Spleen (tissue), 11 donors: ENCODE results near the gene GXYLT2. TPM values are rescaled to one million over a fixed set of nuclear protein-coding genes. Genes with fewer than 3 reads are reported as not detected.

Experiments
- DNase-seq: peaks from one replicate; pipeline ENCODE4 v3.0.0-alpha.2; 2020
- H3K27ac ChIP-seq, 8 donors: fragments of 200-600 bp; sonication (generic) in 7 of 8; 1 replicate in 4 of 8; 2 replicates in 4 of 8; pipeline versions ENCODE4 v1.5.0 to v1.8.0; 2016 to 2021; ENCODE audit warnings: inconsistent platforms in 4 of 8, mild to moderate bottlenecking in 4 of 8, moderate library complexity in 1 of 8
- H3K27me3 ChIP-seq, 7 donors: fragments of 200-600 bp; sonication (generic) in 6 of 7; replicated peaks in 1 of 7; 1 replicate in 4 of 7; 2 replicates in 3 of 7; pipeline versions ENCODE4 v1.5.0 to v1.8.0; 2016 to 2021; ENCODE audit warnings: inconsistent platforms in 3 of 7, mild to moderate bottlenecking in 1 of 7
- H3K36me3 ChIP-seq, 6 donors: fragments of 200-600 bp; sonication (generic) in 5 of 6; 1 replicate in 4 of 6; 2 replicates in 2 of 6; pipeline versions ENCODE4 v1.5.0 to v1.8.0; 2016 to 2021; ENCODE audit warnings: inconsistent platforms in 2 of 6
- H3K4me1 ChIP-seq, 6 donors: fragments of 200-600 bp; sonication (generic) in 5 of 6; 1 replicate in 3 of 6; 2 replicates in 3 of 6; pipeline versions ENCODE4 v1.5.0 to v1.8.0; 2016 to 2021; ENCODE audit warnings: inconsistent platforms in 3 of 6
- H3K4me3 ChIP-seq, 8 donors: fragments of 200-600 bp; sonication (generic) in 7 of 8; 1 replicate in 4 of 8; 2 replicates in 4 of 8; pipeline versions ENCODE4 v1.5.0 to v1.8.0; 2016 to 2021; ENCODE audit warnings: inconsistent platforms in 4 of 8, mild to moderate bottlenecking in 4 of 8, moderate library complexity in 2 of 8
- H3K9me3 ChIP-seq, 8 donors: fragments of 200-600 bp; sonication (generic) in 7 of 8; 1 replicate in 4 of 8; 2 replicates in 4 of 8; pipeline versions ENCODE4 v1.5.0 to v1.8.0; 2016 to 2021; ENCODE audit warnings: inconsistent platforms in 4 of 8
- CTCF ChIP-seq, 11 experiments: fragments of 200-600 bp in 7 of 11; fragments of 450-650 bp in 4 of 11; sonication (generic) in 4 of 11; IDR thresholded peaks in 8 of 11; conservative IDR thresholded peaks in 3 of 11; 1 replicate in 7 of 11; 2 replicates in 4 of 11; pipeline versions ENCODE4 v1.4.0 to v1.8.0; 2016 to 2021; ENCODE audit warnings: antibody characterized with exemption in 11 of 11, inconsistent platforms in 4 of 11, mild to moderate bottlenecking in 1 of 11
- POLR2A ChIP-seq, 3 donors: fragments of 450-650 bp; IDR thresholded peaks; one replicate each; pipeline ENCODE4 v1.5.1; 2017; ENCODE audit warnings: antibody characterized with exemption in 3 of 3, mild to moderate bottlenecking in 1 of 3
- POLR2AphosphoS5 ChIP-seq, 3 donors: sonication (generic); formaldehyde crosslinking; IDR thresholded peaks; one replicate each; pipeline ENCODE4 v1.5.1; 2017; ENCODE audit warnings: antibody characterized with exemption in 3 of 3
- WGBS, 5 donors: extraction: QIAGEN DNeasy Blood & Tissue Kit in 3 of 5; methylation state at CpG; one replicate each; pipeline versions ENCODE4 v1.1.5 to v1.1.7; 2013 to 2018; 5-methylcytosine and 5-hydroxymethylcytosine counted together
- intact Hi-C: fragments of 100-400 bp; cut with DNase I; formaldehyde crosslinking; loops from one replicate; pipeline ENCODE4 v1.15.0; 2023; ENCODE audit warnings: low total_unique reads
- polyA plus RNA-seq, 3 donors: library from polyadenylated mRNA; stranded (reverse); fragments of 200-250 nt; gene quantifications; one replicate each; pipeline ENCODE4 v1.2.1, GENCODE V29; 2013
- total RNA-seq, 7 donors: library from RNA; depleted of rRNA in 3 of 7; stranded (reverse); fragments of >200 nt in 3 of 7; fragmentation: NEBNext Ultra II Directional in 4 of 7; extraction: Animal tissue kit (Norgen Biotek cat#: 25700) in 4 of 7; gene quantifications; one replicate each; pipeline versions ENCODE4 v1.1.0 to v1.2.1, GENCODE V29; 2016 to 2021
- donor health status: healthy with polysubstance abuse.
- donor health status: DM: no; HTN: no; CAD: no; lungs with moderate emphysema.
- donor health status: DM: no; HTN: no; CAD: no.
- donor health status: Bipolar disorder and iron deficiency.
- donor health status: healthy.
- donor health status: DM: no; HTN: no; CAD: no.
- donor health status: DM: yes; HTN: yes; CAD: no.

GXYLT2 gene
- total and polyA plus RNA-seq, 10 donors: 0.26 to 4.6 (median 1.1) TPM

GRCh38 chr3:72903004-72903403, 15.2 kb downstream of the GXYLT2 start:
- Histone ChIP-seq H3K4me3 (no peak overlapping the region), H3K27ac (no peak overlapping the region), H3K27me3 (no peaks in the 10 kb centered on the region), H3K36me3 (no peaks in the 10 kb centered on the region), H3K9me3 (no peaks in the 10 kb centered on the region), H3K4me1 (no peaks in the 10 kb centered on the region)
- 85 to 93% (median 89%) methylated on average over 3 of the region's 3 CpGs for WGBS, 5 donors
- no peak for DNase-seq
- no peak for TF ChIP-seq POLR2A (IDR thresholded peaks at IDR 0.05)
- no peak for TF ChIP-seq CTCF (IDR thresholded peaks at IDR 0.05 in 8 of 11, conservative IDR thresholded peaks at IDR 0.05 in 3 of 11)
- TF ChIP-seq POLR2AphosphoS5 (IDR thresholded peaks at IDR 0.05): no peak
- intact Hi-C loops: no loop called here

GRCh38 chr3:72904163-72904562, 16.3 kb downstream of the GXYLT2 start:
- intact Hi-C loops: no loop called here
- Histone ChIP-seq H3K4me1 (no peaks in the 10 kb centered on the region), H3K4me3 (no peak overlapping the region), H3K27ac (no peak overlapping the region), H3K27me3 (no peaks in the 10 kb centered on the region), H3K9me3 (no peaks in the 10 kb centered on the region), H3K36me3 (no peaks in the 10 kb centered on the region)
- no peak for TF ChIP-seq POLR2A (IDR thresholded peaks at IDR 0.05)
- TF ChIP-seq CTCF (IDR thresholded peaks at IDR 0.05 in 8 of 11, conservative IDR thresholded peaks at IDR 0.05 in 3 of 11): no peak
- TF ChIP-seq POLR2AphosphoS5 (IDR thresholded peaks at IDR 0.05): no peak
- DNase-seq: no peak
- 74 to 88% (median 81%) methylated on average over 2 of the region's 2 CpGs for whole genome bisulfite sequencing, 5 donors

GRCh38 chr3:72906154-72906553, 18.3 kb downstream of the GXYLT2 start:
- H3K4me1 ChIP-seq: no peaks in the 10 kb centered on the region
- no peaks in the 10 kb centered on the region for H3K27me3 ChIP-seq
- intact Hi-C loops: no loop called here
- no peak overlapping the region for H3K27ac ChIP-seq
- no peaks in the 10 kb centered on the region for H3K9me3 ChIP-seq
- TF ChIP-seq POLR2A (IDR thresholded peaks at IDR 0.05) (no peak), POLR2AphosphoS5 (IDR thresholded peaks at IDR 0.05) (no peak), CTCF (IDR thresholded peaks at IDR 0.05 in 8 of 11, conservative IDR thresholded peaks at IDR 0.05 in 3 of 11) (no peak)
- no peaks in the 10 kb centered on the region for H3K36me3 ChIP-seq
- DNase-seq: no peak
- 81 to 88% (median 84%) methylated on average over 6 of the region's 6 CpGs for WGBS, 5 donors
- H3K4me3 ChIP-seq: no peak overlapping the region

- intact Hi-C loops: no loop called here
- 72 to 90% (median 86%) methylated on average over 4 of the region's 4 CpGs for WGBS, 5 donors
- no peak for DNase-seq
Observed at GRCh38 chr3:72907131-72907711, 19.4 kb downstream of the GXYLT2 start.

More at GRCh38 chr3:72907131-72907711, 19.4 kb downstream of the GXYLT2 start:
- Histone ChIP-seq H3K4me3 (no peak overlapping the region), H3K27me3 (no peaks in the 10 kb centered on the region), H3K36me3 (no peaks in the 10 kb centered on the region), H3K27ac (no peak overlapping the region), H3K4me1 (no peaks in the 10 kb centered on the region), H3K9me3 (no peaks in the 10 kb centered on the region)
- TF ChIP-seq POLR2A (IDR thresholded peaks at IDR 0.05) (no peak), CTCF (IDR thresholded peaks at IDR 0.05 in 8 of 11, conservative IDR thresholded peaks at IDR 0.05 in 3 of 11) (no peak), POLR2AphosphoS5 (IDR thresholded peaks at IDR 0.05) (no peak)
